Epithelial cell of alveolus of lung (primary cell): Measurements from ENCODE around the gene PREPL. TPM values are rescaled to one million over a fixed set of nuclear protein-coding genes. Genes with fewer than 3 reads are reported as not detected.

ENCODE experiments used
- total RNA-seq: library from RNA; depleted of rRNA; stranded (reverse); fragments of >200 nt; gene quantifications from 2 replicates; pipeline ENCODE4 v1.2.1, GENCODE V29; 2015

PREPL gene
- total RNA-seq = 17.2 and 31.8 TPM in 2 replicates

GRCh38 chr2:44361330-44362206, at the start of gene PREPL, which contains the start of gene CAMKMT:
Gene PREPL (minus strand): TSS chr2:44361494. CDS start chr2:44346342, 15,152 bp downstream.
Gene CAMKMT (plus strand): TSS chr2:44361947.

Other genes starting within 250 kb of the PREPL start
- gene PPM1B, start 192.6 kb downstream of the PREPL start, total RNA-seq = 7.8 and 20.0 TPM in 2 replicates
- gene SLC3A1, start 86.0 kb downstream of the PREPL start, total RNA-seq = not detected in 2 replicates
- 1.4 and 2.7 TPM in 2 replicates for gene CAMKMT, start 453 bp upstream of the PREPL start, total RNA-seq